ENCODE measurements around the gene DIPK1C. TPM values are rescaled to one million over a fixed set of nuclear protein-coding genes. Genes with fewer than 3 reads are reported as not detected.

DIPK1C gene
- total RNA-seq, 3 donors from 2014 or later (not counting 1 experiment from before 2014, with no cell fraction given) = not detected

DNA sequence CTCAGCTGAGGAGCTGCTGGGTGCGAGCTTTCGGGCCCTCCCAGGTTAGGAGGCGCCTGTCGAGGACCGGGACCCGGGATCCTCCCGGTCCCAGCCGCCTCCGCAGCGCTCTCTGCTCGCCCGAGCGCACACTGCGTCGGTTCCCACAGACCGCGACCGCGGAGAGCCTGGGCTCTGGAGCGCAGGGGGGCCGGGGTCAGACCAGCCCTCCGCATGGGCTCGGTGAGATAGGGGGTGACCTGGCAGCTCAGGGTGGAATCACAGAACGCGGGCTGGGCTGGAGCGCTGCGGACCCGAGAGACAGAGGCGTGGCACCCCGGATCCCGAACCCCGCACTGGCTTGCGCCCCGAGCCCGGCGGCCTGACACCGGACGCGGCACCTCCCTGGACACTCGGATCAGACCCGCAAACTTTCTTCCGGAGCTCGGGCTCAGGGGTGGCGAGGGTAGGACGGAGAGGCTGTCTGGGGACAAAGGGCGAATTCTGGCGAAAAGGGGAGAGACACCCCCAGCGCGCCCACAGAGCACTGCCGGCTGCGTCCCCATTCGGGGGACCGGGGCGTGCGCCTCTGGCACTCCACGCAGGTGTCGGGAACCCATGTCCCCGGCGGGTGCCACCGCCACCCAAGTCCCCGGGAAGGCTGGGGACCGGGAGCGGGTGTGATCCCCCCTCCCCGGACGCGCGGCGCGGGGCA is 612 bp downstream of the DIPK1C start:
- Histone ChIP-seq H3K4me1 (ENCODE audit: control insufficient read depth, insufficient read depth, low read length) (peaks cover 3% of the 10 kb centered on the region), H3K27me3 (ENCODE audit: control insufficient read depth, insufficient read depth, low read length) (peaks cover 12% of the 10 kb centered on the region), H3K27ac (ENCODE audit: low read length) (no peak overlapping the region), H3K4me3 (ENCODE audit: low read length) (no peak overlapping the region), H3K36me3 (ENCODE audit: control insufficient read depth, insufficient read depth, low read length) (no peaks in the 10 kb centered on the region), H3K9me3 (ENCODE audit: control insufficient read depth, insufficient read depth, low read length) (no peaks in the 10 kb centered on the region)
- 2% methylated on average over 69 of the region's 69 CpGs for WGBS (ENCODE audit: insufficient coverage)
- Mint-ChIP-seq H3K4me1 (peaks cover 0 to 5% of the 10 kb centered on the region in 2 donors), H3K27me3 (ENCODE audit: low read depth in 2 of 2) (peaks cover 31 to 54% of the 10 kb centered on the region in 2 donors), H3K36me3 (no peaks in the 10 kb centered on the region), H3K27ac (no peak overlapping the region), H3K9me3 (no peaks in the 10 kb centered on the region), H3K4me3 (no peak overlapping the region)
- TF ChIP-seq, protein P1, sequence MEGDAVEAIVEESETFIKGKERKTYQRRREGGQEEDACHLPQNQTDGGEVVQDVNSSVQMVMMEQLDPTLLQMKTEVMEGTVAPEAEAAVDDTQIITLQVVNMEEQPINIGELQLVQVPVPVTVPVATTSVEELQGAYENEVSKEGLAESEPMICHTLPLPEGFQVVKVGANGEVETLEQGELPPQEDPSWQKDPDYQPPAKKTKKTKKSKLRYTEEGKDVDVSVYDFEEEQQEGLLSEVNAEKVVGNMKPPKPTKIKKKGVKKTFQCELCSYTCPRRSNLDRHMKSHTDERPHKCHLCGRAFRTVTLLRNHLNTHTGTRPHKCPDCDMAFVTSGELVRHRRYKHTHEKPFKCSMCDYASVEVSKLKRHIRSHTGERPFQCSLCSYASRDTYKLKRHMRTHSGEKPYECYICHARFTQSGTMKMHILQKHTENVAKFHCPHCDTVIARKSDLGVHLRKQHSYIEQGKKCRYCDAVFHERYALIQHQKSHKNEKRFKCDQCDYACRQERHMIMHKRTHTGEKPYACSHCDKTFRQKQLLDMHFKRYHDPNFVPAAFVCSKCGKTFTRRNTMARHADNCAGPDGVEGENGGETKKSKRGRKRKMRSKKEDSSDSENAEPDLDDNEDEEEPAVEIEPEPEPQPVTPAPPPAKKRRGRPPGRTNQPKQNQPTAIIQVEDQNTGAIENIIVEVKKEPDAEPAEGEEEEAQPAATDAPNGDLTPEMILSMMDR (IDR thresholded peaks at IDR 0.05) = no peak
- no peak for ATAC-seq
- intact Hi-C loops (cut with micrococcal nuclease) = no loop called here
- DNase-seq = no peak

DNA sequence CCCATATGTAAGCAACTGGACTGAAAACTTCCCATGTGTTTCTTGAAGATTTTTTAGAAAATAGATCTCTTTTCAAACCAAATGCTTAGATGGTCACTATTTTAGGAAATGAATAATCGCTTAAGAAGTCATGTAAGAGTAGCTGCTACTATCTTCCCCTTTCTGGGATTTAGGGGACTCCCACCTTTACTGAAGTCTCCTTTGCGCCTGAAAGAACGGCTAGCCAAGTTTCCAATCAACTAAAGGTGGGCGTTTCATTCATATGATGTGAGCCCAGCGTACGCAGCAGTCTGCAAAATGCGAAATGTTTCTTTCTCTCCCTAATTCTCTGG is 1.1 kb downstream of the DIPK1C start:
- Histone ChIP-seq H3K4me1 (ENCODE audit: control insufficient read depth, insufficient read depth, low read length) (peaks cover 3% of the 10 kb centered on the region), H3K27me3 (ENCODE audit: control insufficient read depth, insufficient read depth, low read length) (peaks cover 12% of the 10 kb centered on the region), H3K9me3 (ENCODE audit: control insufficient read depth, insufficient read depth, low read length) (no peaks in the 10 kb centered on the region), H3K4me3 (ENCODE audit: low read length) (no peak overlapping the region), H3K27ac (ENCODE audit: low read length) (no peak overlapping the region), H3K36me3 (ENCODE audit: control insufficient read depth, insufficient read depth, low read length) (no peaks in the 10 kb centered on the region)
- Mint-ChIP-seq H3K4me1 (peaks cover 0 to 5% of the 10 kb centered on the region in 2 donors), H3K9me3 (no peaks in the 10 kb centered on the region), H3K36me3 (no peaks in the 10 kb centered on the region), H3K27me3 (ENCODE audit: low read depth in 2 of 2) (peaks cover 28 to 57% of the 10 kb centered on the region in 2 donors), H3K4me3 (no peak overlapping the region), H3K27ac (no peak overlapping the region)
- TF ChIP-seq, protein P1 (IDR thresholded peaks at IDR 0.05) = no peak
- intact Hi-C loops (cut with micrococcal nuclease) = no loop called here
- no peak for ATAC-seq
- 10% methylated on average over 7 of the region's 7 CpGs for WGBS (ENCODE audit: insufficient coverage)
- DNase-seq = no peak

DNA sequence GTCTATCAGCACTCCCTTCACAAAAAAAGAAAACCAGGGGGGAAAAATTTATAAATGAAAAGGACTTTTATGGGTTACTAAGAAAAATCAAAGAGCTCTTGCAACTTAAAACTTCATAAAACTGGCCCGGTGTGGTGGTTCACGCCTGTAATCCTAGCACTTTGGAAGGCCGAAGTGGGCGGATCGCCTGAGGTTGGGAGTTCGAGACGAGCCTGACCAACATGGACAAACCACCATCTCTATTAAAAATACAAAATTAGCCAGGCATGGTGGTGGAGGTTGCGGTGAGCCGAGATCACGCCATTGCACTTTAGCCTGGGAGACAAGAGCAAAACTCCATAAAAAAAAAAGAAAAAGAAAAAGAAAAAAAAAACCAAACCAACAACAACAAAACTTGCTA is 1.7 kb downstream of the DIPK1C start:
- TF ChIP-seq, protein P1 (IDR thresholded peaks at IDR 0.05) = no peak
- Mint-ChIP-seq H3K9me3 (no peaks in the 10 kb centered on the region), H3K27ac (no peak overlapping the region), H3K27me3 (ENCODE audit: low read depth in 2 of 2) (peaks cover 28 to 54% of the 10 kb centered on the region in 2 donors), H3K36me3 (no peaks in the 10 kb centered on the region), H3K4me1 (peaks cover 0 to 5% of the 10 kb centered on the region in 2 donors), H3K4me3 (no peak overlapping the region)
- no peak overlapping the region for H3K27ac ChIP-seq (ENCODE audit: low read length)
- H3K4me1 ChIP-seq (ENCODE audit: control insufficient read depth, insufficient read depth, low read length) = peaks cover 3% of the 10 kb centered on the region
- H3K36me3 ChIP-seq (ENCODE audit: control insufficient read depth, insufficient read depth, low read length) = no peaks in the 10 kb centered on the region
- ATAC-seq (no peak), DNase-seq (no peak)
- H3K9me3 ChIP-seq (ENCODE audit: control insufficient read depth, insufficient read depth, low read length) = no peaks in the 10 kb centered on the region
- intact Hi-C loops (cut with micrococcal nuclease) = no loop called here
- no peak overlapping the region for H3K4me3 ChIP-seq (ENCODE audit: low read length)
- peaks cover 12% of the 10 kb centered on the region for H3K27me3 ChIP-seq (ENCODE audit: control insufficient read depth, insufficient read depth, low read length)
- 86% methylated on average over 7 of the region's 10 CpGs for WGBS (ENCODE audit: insufficient coverage)

DNA sequence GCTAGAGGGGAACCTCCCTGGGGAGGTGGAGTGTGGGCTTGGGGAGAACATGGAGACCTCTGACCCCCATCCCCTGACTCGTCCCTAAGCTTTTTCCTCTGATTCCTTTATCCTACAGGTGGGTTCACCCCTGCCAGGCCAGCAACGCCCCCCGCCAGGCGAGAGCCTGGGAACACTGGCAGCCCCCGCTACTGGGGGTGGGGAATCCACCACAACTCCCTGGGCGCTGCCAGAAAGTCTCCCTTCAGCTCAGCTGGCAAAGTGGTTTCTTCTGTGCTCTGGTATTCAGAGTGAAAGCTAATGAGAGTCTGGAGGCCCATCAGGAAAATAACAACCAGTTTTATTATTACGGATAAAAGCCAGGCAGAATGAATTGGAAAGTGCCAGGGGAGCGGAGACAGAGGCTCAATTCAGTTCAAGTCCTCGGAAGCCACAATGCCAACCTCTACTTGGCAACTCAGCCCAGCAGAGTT is 2.8 kb downstream of the DIPK1C start:
- H3K9me3 Mint-ChIP-seq = no peaks in the 10 kb centered on the region
- H3K27me3 ChIP-seq (ENCODE audit: control insufficient read depth, insufficient read depth, low read length) = peaks cover 10% of the 10 kb centered on the region
- H3K4me1 Mint-ChIP-seq = peaks cover 0 to 5% of the 10 kb centered on the region in 2 donors
- ATAC-seq (no peak), DNase-seq (no peak)
- H3K27ac Mint-ChIP-seq = no peak overlapping the region
- H3K36me3 ChIP-seq (ENCODE audit: control insufficient read depth, insufficient read depth, low read length) = no peaks in the 10 kb centered on the region
- no peak overlapping the region for H3K4me3 ChIP-seq (ENCODE audit: low read length)
- no peak overlapping the region for H3K27ac ChIP-seq (ENCODE audit: low read length)
- 90% methylated on average over 9 of the region's 9 CpGs for WGBS (ENCODE audit: insufficient coverage)
- H3K9me3 ChIP-seq (ENCODE audit: control insufficient read depth, insufficient read depth, low read length) = no peaks in the 10 kb centered on the region
- H3K36me3 Mint-ChIP-seq = no peaks in the 10 kb centered on the region
- H3K4me1 ChIP-seq (ENCODE audit: control insufficient read depth, insufficient read depth, low read length) = peaks cover 3% of the 10 kb centered on the region
- H3K4me3 Mint-ChIP-seq = no peak overlapping the region
- TF ChIP-seq, protein P1 (IDR thresholded peaks at IDR 0.05) = no peak
- H3K27me3 Mint-ChIP-seq (ENCODE audit: low read depth in 2 of 2) = peaks cover 28 to 44% of the 10 kb centered on the region in 2 donors
- intact Hi-C loops (cut with micrococcal nuclease) = no loop called here
